ENCODE data around the gene KNDC1. TPM values are rescaled to one million over a fixed set of nuclear protein-coding genes. Genes with fewer than 3 reads are reported as not detected.

KNDC1 gene
- total RNA-seq, 1 donor from 2014 or later: 4.8 TPM

- DNase-seq (ENCODE audit: low spot score): no peak
These were observed 115.0 kb downstream of the KNDC1 start for GRCh38 chr10:133274751-133275683.

DNA sequence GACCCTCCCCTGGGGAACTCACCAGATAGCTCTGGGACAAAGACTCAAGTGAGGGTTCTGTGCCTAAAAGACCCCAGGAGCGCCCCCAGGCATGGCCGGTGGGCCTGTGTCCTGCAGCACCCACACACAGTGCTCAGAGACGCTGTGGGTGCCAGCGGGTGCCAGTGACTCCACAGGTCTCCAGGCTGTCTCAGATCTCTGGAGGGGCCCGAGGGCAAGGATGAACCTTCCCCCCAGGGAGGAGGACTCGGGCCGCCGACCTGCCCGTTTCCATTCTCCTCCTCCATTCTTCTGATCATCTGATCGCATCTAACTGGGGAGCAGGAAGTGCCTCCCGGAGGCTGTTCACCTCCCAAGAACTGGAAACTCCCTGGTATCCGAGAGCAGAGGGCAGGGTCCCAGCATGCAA, 115.7 kb downstream of the KNDC1 start:
- no peak for DNase-seq (ENCODE audit: low spot score)

Other genes with a start within 250 kb of the KNDC1 start
- 0.48 TPM for gene CFAP46, start 217.6 kb upstream of the KNDC1 start, total RNA-seq (ENCODE audit: insufficient read depth, low replicate concordance)
- gene ADGRA1, start 72.3 kb upstream of the KNDC1 start, total RNA-seq (ENCODE audit: insufficient read depth, low replicate concordance): not detected
- gene UTF1, start 70.0 kb downstream of the KNDC1 start, total RNA-seq (ENCODE audit: insufficient read depth, low replicate concordance): not detected
- not detected for gene VENTX, start 77.6 kb downstream of the KNDC1 start, total RNA-seq (ENCODE audit: insufficient read depth, low replicate concordance)
- 6.3 TPM for gene ADAM8, start 116.6 kb downstream of the KNDC1 start, total RNA-seq (ENCODE audit: insufficient read depth, low replicate concordance)
- 34.2 TPM for gene TUBGCP2, start 148.7 kb downstream of the KNDC1 start, total RNA-seq (ENCODE audit: insufficient read depth, low replicate concordance)
- 41.9 TPM for gene ZNF511, start 148.7 kb downstream of the KNDC1 start, total RNA-seq (ENCODE audit: insufficient read depth, low replicate concordance)
- not detected for gene CALY, start 176.7 kb downstream of the KNDC1 start, total RNA-seq (ENCODE audit: insufficient read depth, low replicate concordance)
- gene PRAP1, start 187.2 kb downstream of the KNDC1 start, total RNA-seq (ENCODE audit: insufficient read depth, low replicate concordance): not detected
- gene FUOM, start 197.8 kb downstream of the KNDC1 start, total RNA-seq (ENCODE audit: insufficient read depth, low replicate concordance): 3.4 TPM
- gene ECHS1, start 213.1 kb downstream of the KNDC1 start, total RNA-seq (ENCODE audit: insufficient read depth, low replicate concordance): 28.2 TPM
- 6.3 TPM for gene PAOX, start 219.0 kb downstream of the KNDC1 start, total RNA-seq (ENCODE audit: insufficient read depth, low replicate concordance)
- 40.4 TPM for gene MTG1, start 233.9 kb downstream of the KNDC1 start, total RNA-seq (ENCODE audit: insufficient read depth, low replicate concordance)